Liver (tissue), 9 donors: Measurements from ENCODE around the gene AZGP1. TPM values are rescaled to one million over a fixed set of nuclear protein-coding genes. Genes with fewer than 3 reads are reported as not detected.
"Not testable (repeated sequence)": the region's sequence is repeated elsewhere in the genome, so short reads cannot be mapped to it uniquely, and the experiment has no call there.

Experiments
- DNase-seq: peaks from one replicate; pipeline ENCODE4 v3.0.0-alpha.2; 2017; ENCODE audit warnings: low spot score
- H3K27ac ChIP-seq, 2 donors: one replicate each; pipeline ENCODE4 v1.7.0; 2013; ENCODE audit warnings: inconsistent platforms in 2 of 2, low read length in 2 of 2, control low read depth in 1 of 2, low read depth in 1 of 2, mild to moderate bottlenecking in 1 of 2
- H3K27me3 ChIP-seq, 4 donors: one replicate each; pipeline versions ENCODE4 v1.6.1 to v1.7.0; 2013; ENCODE audit warnings: low read length in 3 of 4, inconsistent platforms in 1 of 4, mild to moderate bottlenecking in 1 of 4, moderate library complexity in 1 of 4; ENCODE audit not compliant: control insufficient read depth in 4 of 4, insufficient read depth in 4 of 4
- H3K36me3 ChIP-seq, 4 donors: one replicate each; pipeline versions ENCODE4 v1.6.1 to v1.7.0; 2013; ENCODE audit warnings: low read length in 3 of 4, mild to moderate bottlenecking in 3 of 4, low read depth in 1 of 4, moderate library complexity in 1 of 4; ENCODE audit not compliant: control insufficient read depth in 4 of 4, insufficient read depth in 3 of 4
- H3K4me1 ChIP-seq, 4 donors: one replicate each; pipeline versions ENCODE4 v1.6.1 to v1.7.0; 2013; ENCODE audit warnings: low read length in 3 of 4, mild to moderate bottlenecking in 3 of 4, moderate library complexity in 1 of 4; ENCODE audit not compliant: control insufficient read depth in 4 of 4, insufficient read depth in 4 of 4
- H3K4me3 ChIP-seq, 3 donors: one replicate each; pipeline versions ENCODE4 v1.6.1 to v1.7.0; 2013; ENCODE audit warnings: low read length in 3 of 3, control low read depth in 1 of 3, low read depth in 1 of 3, mild to moderate bottlenecking in 1 of 3
- H3K9ac ChIP-seq, 2 donors: one replicate each; pipeline ENCODE4 v1.7.0; 2013; ENCODE audit warnings: low read length in 2 of 2, mild to moderate bottlenecking in 2 of 2, moderate library complexity in 2 of 2, control low read depth in 1 of 2, low read depth in 1 of 2
- H3K9me3 ChIP-seq, 4 donors: one replicate each; pipeline versions ENCODE4 v1.6.1 to v1.7.0; 2013; ENCODE audit warnings: low read length in 3 of 4; ENCODE audit not compliant: control insufficient read depth in 4 of 4
- EGR1 ChIP-seq, 2 donors: IDR thresholded peaks; 2 replicates each; pipeline ENCODE4 v1.6.1; 2016 to 2018; ENCODE audit warnings: antibody characterized with exemption in 2 of 2, low read depth in 2 of 2
- FOXA2 ChIP-seq: IDR thresholded peaks from 2 replicates; pipeline ENCODE4 v1.6.1; 2016; ENCODE audit warnings: antibody characterized with exemption
- GABPA ChIP-seq, 2 donors: IDR thresholded peaks in 1 of 2; conservative IDR thresholded peaks in 1 of 2; 2 replicates each; pipeline ENCODE4 v1.6.1; 2016; ENCODE audit warnings: antibody characterized with exemption in 2 of 2, mild to moderate bottlenecking in 1 of 2, moderate library complexity in 1 of 2
- HNF4A ChIP-seq, 2 donors: conservative IDR thresholded peaks; 2 replicates each; pipeline ENCODE4 v1.6.1; 2016; ENCODE audit warnings: antibody characterized with exemption in 2 of 2, mild to moderate bottlenecking in 2 of 2
- HNF4G ChIP-seq: IDR thresholded peaks from 2 replicates; pipeline ENCODE4 v1.6.1; 2016; ENCODE audit warnings: antibody characterized with exemption
- JUND ChIP-seq, 2 donors: IDR thresholded peaks; 2 replicates each; pipeline ENCODE4 v1.6.1; 2016; ENCODE audit warnings: antibody characterized with exemption in 2 of 2
- RAD21 ChIP-seq, 2 donors: IDR thresholded peaks; 2 replicates each; pipeline ENCODE4 v1.6.1; 2016; ENCODE audit warnings: antibody characterized with exemption in 2 of 2, mild to moderate bottlenecking in 2 of 2
- REST ChIP-seq: IDR thresholded peaks from 2 replicates; pipeline ENCODE4 v1.6.1; 2016; ENCODE audit warnings: antibody characterized with exemption, mild to moderate bottlenecking
- RXRA ChIP-seq, 2 donors: IDR thresholded peaks; 2 replicates each; pipeline ENCODE4 v1.6.1; 2017 to 2018; ENCODE audit warnings: antibody characterized with exemption in 2 of 2, mild to moderate bottlenecking in 1 of 2
- SP1 ChIP-seq: IDR thresholded peaks from 2 replicates; pipeline ENCODE4 v1.6.1; 2018; ENCODE audit warnings: antibody characterized with exemption, mild to moderate bottlenecking
- TAF1 ChIP-seq: conservative IDR thresholded peaks from 2 replicates; pipeline ENCODE4 v1.6.1; 2016; ENCODE audit warnings: antibody characterized with exemption, mild to moderate bottlenecking
- YY1 ChIP-seq: IDR thresholded peaks from 2 replicates; pipeline ENCODE4 v1.6.1; 2016; ENCODE audit warnings: antibody characterized with exemption, mild to moderate bottlenecking
- WGBS: extraction: QIAGEN DNeasy Blood & Tissue Kit; methylation state at CpG from one replicate; pipeline ENCODE4 v1.1.7; 2013; 5-methylcytosine and 5-hydroxymethylcytosine counted together
- polyA plus RNA-seq, 2 donors: library from polyadenylated mRNA; stranded (reverse) in 1 of 2; unstranded in 1 of 2; fragments of 200-250 nt in 1 of 2; fragments of >200 nt in 1 of 2; fragmentation: Nextera tagmentation in 1 of 2; extraction: Ambion mirVana in 1 of 2; gene quantifications; one replicate each; pipeline versions ENCODE4 v1.2.1 to v1.2.3, GENCODE V29; 2013 to 2015
- total RNA-seq, 2 donors: library from RNA; depleted of rRNA; stranded (reverse); fragments of >200 nt; gene quantifications; one replicate each; pipeline ENCODE4 v1.2.3, GENCODE V29; 2014
- TF ChIP-seq, protein P1 (sequence below): IDR thresholded peaks from 2 replicates; pipeline ENCODE4 v1.6.1; 2016; ENCODE audit warnings: antibody characterized with exemption
- TF ChIP-seq, protein P2 (sequence below): fragments of 150-350 bp; IDR thresholded peaks from 2 replicates; pipeline ENCODE4 v1.5.1; 2017; ENCODE audit warnings: improper control_type of control experiment, low read depth, low read length; ENCODE audit not compliant: missing input control
- donor health status: healthy.
- donor health status: healthy.
- donor health status: healthy.
- donor health status: healthy.
- donor health status: healthy.

The AZGP1 gene
- total and polyA plus RNA-seq, 4 donors = 99.5 to 2,721 (median 1,150) TPM

- Histone ChIP-seq H3K36me3 (peaks cover 2 to 17% (median 9%) of the 10 kb centered on the region in 4 donors), H3K27ac (peak overlapping the region; percentile 82 to 88), H3K4me1 (peaks cover 6 to 56% (median 27%) of the 10 kb centered on the region in 4 donors), H3K9ac (peak overlapping the region; percentile 53 to 90), H3K4me3 (peak overlapping the region; percentile 41 to 85 (median 64))
- not testable (repeated sequence) for H3K9me3 ChIP-seq, H3K27me3 ChIP-seq, DNase-seq
- 42% methylated on average over 7 of the region's 7 CpGs for WGBS
Measured at GRCh38 chr7:99981066-99981465, 5.2 kb upstream of the AZGP1 start.

- not testable (repeated sequence) for H3K27me3 ChIP-seq, DNase-seq, H3K9me3 ChIP-seq
- peak overlapping the region; percentile 53 to 90 for H3K9ac ChIP-seq
- H3K36me3 ChIP-seq = peaks cover 2 to 12% (median 3%) of the 10 kb centered on the region in 4 donors
- peak in 1 of 2 donors; percentile 4 for TF ChIP-seq RAD21 (IDR thresholded peaks at IDR 0.05)
- peak; percentile 55 to 69 for TF ChIP-seq RXRA (IDR thresholded peaks at IDR 0.05)
- TF ChIP-seq HNF4A (conservative IDR thresholded peaks at IDR 0.05) = peak; percentile 66 to 68
- peak; percentile 25 for TF ChIP-seq FOXA2
- TF ChIP-seq YY1 = peak; percentile 71
- TF ChIP-seq REST = peak; percentile 92
- peak; percentile 82 for TF ChIP-seq SP1
- peak; percentile 90 for TF ChIP-seq TAF1
- TF ChIP-seq JUND (IDR thresholded peaks at IDR 0.05) = peak; percentile 37 to 50
- TF ChIP-seq, protein P1, sequence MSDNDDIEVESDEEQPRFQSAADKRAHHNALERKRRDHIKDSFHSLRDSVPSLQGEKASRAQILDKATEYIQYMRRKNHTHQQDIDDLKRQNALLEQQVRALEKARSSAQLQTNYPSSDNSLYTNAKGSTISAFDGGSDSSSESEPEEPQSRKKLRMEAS = peak; percentile 54
- TF ChIP-seq GABPA (IDR thresholded peaks at IDR 0.05 in 1 of 2, conservative IDR thresholded peaks at IDR 0.05 in 1 of 2) = peak in 1 of 2 donors; percentile 45
- TF ChIP-seq EGR1 (IDR thresholded peaks at IDR 0.05; ENCODE audit: low read depth in 2 of 2) = peak in 1 of 2 donors; percentile 14
- peak overlapping the region; percentile 41 to 85 (median 64) for H3K4me3 ChIP-seq
- H3K27ac ChIP-seq = peak overlapping the region; percentile 82 to 94
- peaks cover 6 to 51% (median 27%) of the 10 kb centered on the region in 4 donors for H3K4me1 ChIP-seq
- WGBS = 36% methylated on average over 4 of the region's 4 CpGs
Measured at GRCh38 chr7:99980448-99980872, 4.6 kb upstream of the AZGP1 start.

GRCh38 chr7:99979814-99980225, 4.0 kb upstream of the AZGP1 start:
- TF ChIP-seq, protein P2, sequence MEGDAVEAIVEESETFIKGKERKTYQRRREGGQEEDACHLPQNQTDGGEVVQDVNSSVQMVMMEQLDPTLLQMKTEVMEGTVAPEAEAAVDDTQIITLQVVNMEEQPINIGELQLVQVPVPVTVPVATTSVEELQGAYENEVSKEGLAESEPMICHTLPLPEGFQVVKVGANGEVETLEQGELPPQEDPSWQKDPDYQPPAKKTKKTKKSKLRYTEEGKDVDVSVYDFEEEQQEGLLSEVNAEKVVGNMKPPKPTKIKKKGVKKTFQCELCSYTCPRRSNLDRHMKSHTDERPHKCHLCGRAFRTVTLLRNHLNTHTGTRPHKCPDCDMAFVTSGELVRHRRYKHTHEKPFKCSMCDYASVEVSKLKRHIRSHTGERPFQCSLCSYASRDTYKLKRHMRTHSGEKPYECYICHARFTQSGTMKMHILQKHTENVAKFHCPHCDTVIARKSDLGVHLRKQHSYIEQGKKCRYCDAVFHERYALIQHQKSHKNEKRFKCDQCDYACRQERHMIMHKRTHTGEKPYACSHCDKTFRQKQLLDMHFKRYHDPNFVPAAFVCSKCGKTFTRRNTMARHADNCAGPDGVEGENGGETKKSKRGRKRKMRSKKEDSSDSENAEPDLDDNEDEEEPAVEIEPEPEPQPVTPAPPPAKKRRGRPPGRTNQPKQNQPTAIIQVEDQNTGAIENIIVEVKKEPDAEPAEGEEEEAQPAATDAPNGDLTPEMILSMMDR = peak; percentile 48
- TF ChIP-seq RAD21 (IDR thresholded peaks at IDR 0.05) (peak; percentile 68 to 71), HNF4G (peak; percentile 1)
- H3K9me3 ChIP-seq, H3K9ac ChIP-seq, DNase-seq, H3K4me3 ChIP-seq, H3K27me3 ChIP-seq, H3K36me3 ChIP-seq: not testable (repeated sequence)
- Histone ChIP-seq H3K27ac (peak overlapping the region; percentile 82 to 94), H3K4me1 (peaks cover 6 to 44% (median 27%) of the 10 kb centered on the region in 4 donors)
- 6% methylated on average over 10 of the region's 10 CpGs for WGBS
